GOT3 (cell line): Measurements from ENCODE around the gene LEMD2.
"Not testable (repeated sequence)": the region's sequence is repeated elsewhere in the genome, so short reads cannot be mapped to it uniquely, and the experiment has no call there.

Experiments used
- DNase-seq: peaks from one replicate; lab custom pipeline; 2025; ENCODE audit warnings: mixed read lengths; lab: John Stamatoyannopoulos, UW

Gene LEMD2

GRCh38 chr6:33788694-33789549, at the start of gene LEMD2:
LEMD2 (minus strand) TSS chr6:33789130; CDS start chr6:33789116, 14 bp downstream.
- peak; percentile 85 for DNase-seq

- no peak for DNase-seq
Measured at GRCh38 chr6:33837971-33838665, 49.2 kb upstream of the LEMD2 start.

GRCh38 chr6:33836806-33837469, 48.0 kb upstream of the LEMD2 start:
- DNase-seq = no peak

- no peak for DNase-seq
Measured at GRCh38 chr6:33834401-33835392, 45.8 kb upstream of the LEMD2 start.

GRCh38 chr6:33833599-33833998, 44.7 kb upstream of the LEMD2 start:
- no peak for DNase-seq

GRCh38 chr6:33832831-33833230, 43.9 kb upstream of the LEMD2 start:
- DNase-seq = not testable (repeated sequence)

- DNase-seq = not testable (repeated sequence)
Measured at GRCh38 chr6:33831725-33832124, 42.8 kb upstream of the LEMD2 start.

- no peak for DNase-seq
Measured at GRCh38 chr6:33830635-33831240, 41.8 kb upstream of the LEMD2 start.

- DNase-seq = no peak
Measured at GRCh38 chr6:33828764-33829731, 40.1 kb upstream of the LEMD2 start.

GRCh38 chr6:33828452-33828763, 39.5 kb upstream of the LEMD2 start:
- DNase-seq = no peak

- no peak for DNase-seq
Measured at GRCh38 chr6:33827546-33828451, 38.9 kb upstream of the LEMD2 start.

GRCh38 chr6:33826537-33826936, 37.6 kb upstream of the LEMD2 start:
- no peak for DNase-seq

GRCh38 chr6:33824461-33825154, 35.7 kb upstream of the LEMD2 start:
- no peak for DNase-seq

GRCh38 chr6:33823806-33824205, 34.9 kb upstream of the LEMD2 start:
- DNase-seq = no peak

GRCh38 chr6:33822575-33823395, 33.9 kb upstream of the LEMD2 start:
- DNase-seq = no peak

GRCh38 chr6:33820784-33821520, 32.0 kb upstream of the LEMD2 start:
- DNase-seq = no peak

- no peak for DNase-seq
Measured at GRCh38 chr6:33820243-33820642, 31.3 kb upstream of the LEMD2 start.
